Islet precursor cell (in vitro differentiated cells): ENCODE data around the gene HOXD8.

Source experiments
- DNase-seq: peaks from one replicate; pipeline ENCODE4 v3.0.0-alpha.2; 2018

Gene HOXD8

DNA sequence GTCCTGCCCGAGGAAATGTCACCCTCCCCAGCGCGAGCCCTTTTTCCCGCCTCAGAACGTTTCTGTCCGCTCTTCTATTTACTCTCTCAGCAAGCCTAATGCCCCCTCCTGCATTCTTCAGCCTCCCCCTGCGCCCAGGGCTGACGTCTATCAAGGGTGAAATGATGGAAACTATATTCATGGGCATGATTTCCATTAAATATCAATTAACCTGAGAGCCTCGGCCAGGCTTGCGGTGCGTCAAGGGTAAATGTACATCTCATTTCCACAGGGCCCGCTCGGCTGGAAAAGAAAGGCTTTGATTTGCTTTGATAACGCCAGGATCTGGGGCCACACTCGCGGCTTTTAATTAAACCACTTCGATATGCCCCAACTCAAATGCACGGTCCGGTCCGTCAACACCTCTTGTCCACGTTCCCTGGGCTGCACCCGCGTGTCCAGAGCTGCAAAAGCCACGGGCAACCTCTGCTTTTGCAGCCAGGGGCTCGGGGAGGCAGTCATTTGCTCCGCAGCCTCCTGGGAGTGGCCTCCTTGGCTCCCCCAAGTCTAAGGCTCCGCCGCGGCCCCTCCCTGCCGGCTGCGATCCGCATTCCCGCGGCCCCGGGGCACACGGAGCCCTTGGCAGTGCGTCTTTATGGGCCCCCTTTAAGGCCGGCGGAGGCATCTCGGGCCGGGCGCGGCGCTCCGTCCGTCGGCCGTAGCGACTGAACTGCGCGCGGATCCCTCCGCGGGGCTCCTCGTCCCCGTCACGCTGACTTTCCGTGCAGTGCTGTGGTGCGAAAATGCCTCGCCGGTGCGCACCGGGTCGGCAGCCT lies at the start of gene HOXD8:
HOXD8 (plus strand) TSS at position 724 of the 815 bp plus-strand sequence. CDS start 662 bp downstream, outside the sequence.
- DNase-seq: peak; percentile 74

DNA sequence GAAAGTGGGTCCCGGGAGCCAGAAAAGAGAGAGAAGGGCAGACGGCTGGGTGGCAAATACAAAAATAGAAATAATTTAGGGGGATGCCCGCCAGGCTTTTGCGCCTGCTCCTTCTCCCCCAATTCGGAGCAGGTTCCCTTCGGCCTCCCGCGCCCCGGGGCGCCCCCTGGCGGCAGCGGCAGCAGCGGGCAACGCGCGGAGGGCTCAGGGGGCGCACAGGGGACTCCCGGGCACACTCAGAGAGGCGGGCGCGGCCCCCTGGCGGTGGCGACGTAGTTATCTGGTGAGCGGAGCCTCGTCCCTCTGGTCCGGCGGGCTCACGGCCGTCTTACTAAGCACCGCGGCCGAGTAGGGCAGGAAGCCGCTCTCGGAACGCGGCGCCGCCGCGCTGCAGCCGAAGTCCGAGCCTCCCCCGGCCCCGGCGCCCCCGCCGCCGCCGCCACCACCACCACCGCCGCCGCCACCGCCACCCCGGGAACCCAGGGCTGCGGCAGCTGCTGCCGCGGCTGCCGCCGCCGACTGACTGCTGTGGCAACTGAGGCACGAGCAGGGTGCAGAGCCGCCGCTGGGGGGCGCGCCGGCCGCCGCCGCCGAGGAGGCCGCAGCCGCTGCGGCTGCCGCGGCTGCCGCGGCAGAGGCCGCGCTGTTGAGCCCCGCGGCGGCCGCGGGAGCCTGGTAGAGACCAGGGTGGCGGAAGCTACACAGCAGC lies 49.5 kb upstream of the HOXD8 start:
- DNase-seq: peak; percentile 95

DNA sequence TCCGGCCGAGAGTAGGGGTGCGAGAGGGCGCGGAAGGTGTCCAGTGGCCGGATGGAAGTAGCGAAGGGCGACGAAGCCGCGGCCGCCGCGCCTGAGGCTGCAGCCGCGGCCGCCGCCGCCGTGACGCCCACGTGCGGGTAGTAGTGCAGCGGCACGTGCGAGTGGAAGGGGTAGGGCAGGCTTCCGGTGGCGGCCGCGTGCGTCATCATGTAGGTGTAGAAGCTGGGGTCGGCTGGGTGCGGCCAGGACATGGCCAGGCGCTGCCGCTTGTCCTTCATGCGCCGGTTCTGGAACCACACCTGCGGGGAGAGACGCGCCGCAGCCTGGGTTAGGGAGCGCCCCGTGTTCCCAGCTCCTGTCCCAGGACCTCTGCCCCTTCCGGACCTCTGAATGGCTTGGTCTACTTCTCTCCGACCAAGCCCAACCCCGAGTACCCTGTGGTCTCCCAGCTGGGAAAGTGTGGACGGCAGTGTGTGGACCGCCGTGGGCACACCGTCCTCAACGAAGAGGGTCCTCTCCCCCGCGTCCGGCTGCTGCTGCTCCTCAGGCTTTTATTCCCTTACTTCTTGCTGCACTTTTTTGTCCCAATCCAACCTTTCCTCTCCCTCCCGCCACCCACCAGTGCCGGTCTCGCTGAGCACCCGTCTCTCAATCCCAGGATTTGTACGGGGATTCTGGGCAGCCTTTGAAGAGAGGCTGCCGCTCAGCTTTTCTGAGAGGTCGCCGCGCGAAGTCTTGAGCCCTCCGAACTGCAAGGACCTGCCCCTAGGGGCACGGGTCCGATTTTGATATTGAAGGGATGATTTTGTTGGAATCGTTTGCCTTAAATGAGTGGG lies 48.7 kb upstream of the HOXD8 start:
- DNase-seq: peak; percentile 69

- no peak for DNase-seq
Measured at GRCh38 chr2:176081376-176081836, 48.1 kb upstream of the HOXD8 start.

DNA sequence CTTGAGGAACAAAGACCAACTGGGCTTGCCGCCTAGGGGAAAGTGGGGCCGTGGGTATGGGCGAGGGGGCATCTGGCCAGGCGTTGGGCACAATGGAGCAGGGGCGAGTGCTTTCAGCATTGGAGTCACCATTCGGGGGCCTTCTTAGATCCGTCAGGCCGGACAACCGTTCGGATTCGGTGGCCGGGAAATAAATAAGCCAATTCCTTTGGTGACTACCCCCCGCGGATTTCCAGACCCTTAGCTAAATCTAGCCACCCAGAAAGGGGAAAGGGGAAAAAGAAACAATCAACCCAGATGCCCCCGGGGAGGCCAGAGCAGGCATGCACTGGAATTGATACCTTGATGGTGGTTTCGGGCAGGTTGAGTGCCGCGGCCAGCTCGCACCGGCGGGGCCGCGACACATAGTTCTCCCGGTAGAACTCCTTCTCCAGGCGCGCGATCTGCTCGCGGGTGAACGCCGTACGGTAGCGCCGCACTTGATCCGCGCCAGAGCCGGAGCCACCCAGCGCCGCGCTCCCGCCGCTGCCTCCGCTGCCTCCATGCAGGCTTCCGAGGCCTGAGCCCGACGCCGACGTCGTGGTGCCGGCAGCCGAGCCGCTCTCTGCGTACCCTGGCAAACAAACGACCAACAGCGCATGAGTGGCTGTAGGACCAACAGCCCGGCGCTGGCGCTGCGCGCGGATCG lies 47.5 kb upstream of the HOXD8 start:
- DNase-seq: peak; percentile 77

DNA sequence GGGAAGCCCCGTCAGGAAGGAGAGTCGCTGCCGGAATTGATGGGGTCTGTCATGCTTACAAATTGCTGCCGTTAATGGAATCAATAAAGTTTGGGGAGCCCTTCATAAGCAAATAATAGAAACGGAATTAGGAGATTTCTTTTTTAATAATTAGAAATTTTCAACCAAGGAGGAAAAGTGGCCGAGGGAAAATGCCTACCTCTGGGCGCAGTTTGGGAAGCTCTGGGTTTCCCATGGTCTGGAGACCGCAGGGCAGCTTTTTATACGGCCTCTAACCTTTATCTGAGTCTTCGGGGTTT lies 47.0 kb upstream of the HOXD8 start:
- DNase-seq: no peak

- DNase-seq: peak; percentile 64
Measured at GRCh38 chr2:176082824-176083751, 46.4 kb upstream of the HOXD8 start.

DNA sequence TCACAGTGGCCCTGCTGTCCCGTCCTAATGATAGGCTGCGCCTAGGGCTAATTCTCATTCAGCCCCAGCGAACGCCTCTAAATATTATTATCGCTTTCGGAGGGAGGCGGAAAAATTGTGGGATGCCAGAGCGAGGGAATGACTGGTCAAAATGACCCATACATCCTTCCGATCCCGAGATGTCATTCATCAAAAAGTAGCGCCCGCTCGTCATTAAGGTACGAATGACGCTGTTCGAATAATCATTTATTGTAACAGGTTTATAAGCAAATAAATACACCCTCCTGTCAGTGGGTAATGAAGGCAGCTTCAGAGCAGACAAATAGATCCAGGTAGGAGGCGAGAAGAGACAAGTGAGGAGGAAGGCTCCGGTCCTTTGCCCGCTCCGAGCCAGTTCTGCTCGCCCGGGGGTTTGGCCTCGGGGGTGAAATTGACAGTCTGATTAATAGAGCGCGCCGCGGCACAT lies 45.7 kb upstream of the HOXD8 start, which contains the start of gene EVX2:
EVX2 (minus strand) TSS at position 167 of the 466 bp plus-strand sequence. CDS start 186 bp downstream, outside the sequence.
- no peak for DNase-seq

GRCh38 chr2:176084611-176085119 lies 44.8 kb upstream of the HOXD8 start:
- DNase-seq: no peak

DNA sequence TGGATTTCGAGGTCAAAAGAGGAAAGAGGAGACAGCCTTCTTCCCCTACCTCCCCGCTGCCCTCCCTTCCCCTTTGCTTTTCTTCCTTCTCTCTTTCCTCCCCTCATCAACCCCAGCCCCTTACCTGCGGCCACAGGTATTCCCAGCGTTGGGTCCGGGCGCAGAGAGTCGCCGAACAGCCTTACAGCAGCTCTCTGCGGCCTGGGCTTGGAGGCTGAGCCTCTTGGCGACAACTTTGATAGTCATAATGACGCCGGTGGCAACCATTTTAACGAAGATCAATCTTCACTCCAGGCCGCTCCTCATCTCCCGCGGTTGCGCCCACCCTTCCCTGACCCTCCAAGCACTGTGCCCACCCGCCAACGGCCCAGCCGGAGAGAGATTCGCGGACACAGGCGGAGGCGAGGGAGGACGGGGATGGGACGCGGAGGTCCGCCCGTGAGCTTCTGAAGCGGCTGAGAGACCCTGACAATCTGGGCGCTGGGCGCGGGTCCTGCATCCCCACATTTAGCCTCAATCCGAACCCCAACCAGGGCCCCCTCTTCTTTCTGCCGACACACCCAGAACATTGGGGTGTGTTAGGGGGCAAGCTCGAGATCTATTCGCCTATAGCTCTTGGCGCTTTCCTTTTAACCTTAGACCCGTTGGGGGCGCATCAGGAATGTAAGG lies 44.3 kb upstream of the HOXD8 start:
- peak; percentile 67 for DNase-seq

DNA sequence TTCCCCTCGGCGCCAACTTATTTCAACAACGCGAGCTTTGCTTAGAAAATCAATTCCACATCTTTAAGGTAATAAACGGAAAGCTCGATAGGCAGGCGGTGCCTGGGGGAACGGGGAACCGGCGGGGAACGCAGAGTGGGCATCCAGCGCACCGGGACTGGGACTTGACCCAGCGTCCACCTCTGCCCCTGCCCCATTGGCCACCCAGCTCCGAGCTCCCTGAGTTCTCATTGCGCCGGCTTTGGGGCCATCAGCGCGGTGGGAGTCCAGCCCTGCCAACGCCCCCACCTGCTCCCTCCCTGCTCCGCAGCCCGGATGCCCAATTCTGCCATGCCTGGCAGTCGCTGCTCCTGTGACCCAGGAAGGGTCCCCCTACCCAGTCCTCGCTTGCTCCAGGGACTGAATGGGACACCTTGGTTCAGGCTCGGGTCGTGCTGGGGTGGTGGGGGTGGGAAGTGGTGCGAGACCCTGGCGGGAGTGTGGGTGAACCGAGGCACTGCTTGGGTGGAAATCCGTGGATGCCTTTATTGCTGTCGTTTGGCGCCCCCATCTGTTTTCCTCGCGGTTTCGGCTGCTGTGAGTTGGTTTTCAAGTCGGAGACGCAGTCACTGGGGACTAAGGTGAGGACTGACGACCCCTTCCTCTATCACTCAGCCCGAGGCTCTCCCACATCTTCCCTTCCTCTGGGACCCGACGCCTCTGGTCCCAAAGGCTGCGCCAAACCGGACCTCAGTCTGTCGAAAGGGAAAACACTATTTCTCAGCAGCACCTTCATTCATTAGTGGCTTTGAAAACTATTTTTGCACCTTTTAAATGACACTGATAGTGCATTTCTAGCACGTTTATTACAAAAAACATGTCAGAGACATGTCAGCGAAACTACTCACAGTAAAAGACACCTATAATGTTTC lies 43.4 kb upstream of the HOXD8 start:
- DNase-seq: peak; percentile 81

DNA sequence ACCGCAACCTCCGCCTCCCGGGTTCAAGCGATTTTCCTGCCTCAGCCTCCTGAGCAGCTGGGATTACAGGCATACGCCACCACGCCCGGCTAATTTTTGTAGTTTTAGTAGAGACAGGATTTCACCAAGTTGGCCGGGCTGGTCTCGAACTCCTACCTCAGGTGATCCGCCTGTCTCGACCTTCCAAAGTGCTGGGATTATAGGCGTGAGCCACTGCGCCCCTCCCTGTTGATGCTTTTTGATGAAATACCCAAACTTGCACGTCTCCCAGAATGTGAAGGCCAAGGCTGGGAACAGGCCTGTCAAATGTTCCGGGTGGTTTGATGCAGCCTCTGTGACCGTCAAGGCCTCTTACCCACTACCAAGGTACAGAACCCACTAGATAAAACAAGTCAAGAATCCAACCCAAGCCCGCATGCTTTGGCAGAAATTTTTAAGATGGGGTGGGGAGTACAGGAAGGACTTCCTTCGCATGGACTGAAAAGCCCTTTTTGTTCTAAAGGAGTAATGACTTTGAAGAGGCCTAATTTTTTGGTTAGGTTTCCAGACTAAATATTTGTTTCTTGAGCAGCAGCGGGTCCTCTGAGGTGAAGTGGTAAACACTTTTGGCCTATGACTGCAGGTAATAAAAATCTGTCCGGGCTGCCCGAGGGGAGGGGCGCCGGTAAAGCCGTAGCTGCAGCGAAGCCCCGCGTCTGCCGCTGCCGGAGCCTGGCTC lies 42.0 kb upstream of the HOXD8 start:
- DNase-seq: no peak

DNA sequence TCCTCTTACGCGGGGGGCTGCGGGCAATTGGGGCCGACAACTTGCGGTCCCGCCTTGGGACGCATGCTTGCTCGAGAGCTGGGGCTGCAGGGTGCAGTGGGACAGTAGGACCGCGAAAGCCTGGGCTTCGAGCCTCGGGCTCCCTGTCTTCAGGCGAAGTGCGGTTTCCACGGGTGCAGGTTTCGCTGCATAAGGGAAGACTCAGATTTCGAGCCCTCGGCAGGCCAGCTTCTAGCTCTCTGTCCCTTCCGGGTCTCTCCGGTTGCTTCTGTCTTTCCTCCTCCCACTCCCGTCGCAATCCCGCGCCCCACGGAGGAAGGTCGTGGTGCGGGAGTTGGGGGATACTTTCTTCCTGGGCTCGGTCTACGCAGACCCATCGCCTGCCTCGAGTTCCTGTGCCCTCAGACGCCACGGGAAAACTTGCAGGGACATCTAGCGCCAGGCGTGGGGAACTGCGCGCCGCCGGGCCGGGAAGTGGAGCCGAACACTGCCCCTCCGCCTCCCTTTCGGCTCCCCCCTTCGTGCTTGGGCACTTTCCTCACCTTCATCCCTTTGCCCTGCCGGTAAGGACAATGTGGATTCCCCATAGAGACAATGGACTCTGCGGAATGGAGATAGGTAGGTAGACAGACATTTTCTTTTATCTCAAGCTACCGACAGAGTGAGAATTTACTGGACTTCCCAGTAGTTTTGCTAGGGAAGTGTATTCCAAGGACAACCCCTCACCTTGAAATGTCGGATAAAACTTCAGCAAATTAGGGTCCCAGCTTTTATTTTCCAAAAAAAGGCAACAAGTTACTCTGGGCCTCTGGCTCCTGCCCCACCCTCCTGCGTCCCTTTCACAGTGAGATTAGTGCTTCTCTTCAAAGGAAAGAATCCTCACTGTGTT lies 41.2 kb upstream of the HOXD8 start:
- peak; percentile 80 for DNase-seq

- peak; percentile 29 for DNase-seq
Measured at GRCh38 chr2:176088937-176089842, 40.3 kb upstream of the HOXD8 start.

GRCh38 chr2:176089843-176090395 lies 39.6 kb upstream of the HOXD8 start:
- peak; percentile 40 for DNase-seq

- DNase-seq: no peak
Measured at GRCh38 chr2:176090862-176091261, 38.6 kb upstream of the HOXD8 start.
